ENCODE data around the gene KLF12.

GRCh38 chr13:74131227-74131626 is 3.0 kb downstream of the KLF12 start:
- TF ChIP-seq, protein P1, sequence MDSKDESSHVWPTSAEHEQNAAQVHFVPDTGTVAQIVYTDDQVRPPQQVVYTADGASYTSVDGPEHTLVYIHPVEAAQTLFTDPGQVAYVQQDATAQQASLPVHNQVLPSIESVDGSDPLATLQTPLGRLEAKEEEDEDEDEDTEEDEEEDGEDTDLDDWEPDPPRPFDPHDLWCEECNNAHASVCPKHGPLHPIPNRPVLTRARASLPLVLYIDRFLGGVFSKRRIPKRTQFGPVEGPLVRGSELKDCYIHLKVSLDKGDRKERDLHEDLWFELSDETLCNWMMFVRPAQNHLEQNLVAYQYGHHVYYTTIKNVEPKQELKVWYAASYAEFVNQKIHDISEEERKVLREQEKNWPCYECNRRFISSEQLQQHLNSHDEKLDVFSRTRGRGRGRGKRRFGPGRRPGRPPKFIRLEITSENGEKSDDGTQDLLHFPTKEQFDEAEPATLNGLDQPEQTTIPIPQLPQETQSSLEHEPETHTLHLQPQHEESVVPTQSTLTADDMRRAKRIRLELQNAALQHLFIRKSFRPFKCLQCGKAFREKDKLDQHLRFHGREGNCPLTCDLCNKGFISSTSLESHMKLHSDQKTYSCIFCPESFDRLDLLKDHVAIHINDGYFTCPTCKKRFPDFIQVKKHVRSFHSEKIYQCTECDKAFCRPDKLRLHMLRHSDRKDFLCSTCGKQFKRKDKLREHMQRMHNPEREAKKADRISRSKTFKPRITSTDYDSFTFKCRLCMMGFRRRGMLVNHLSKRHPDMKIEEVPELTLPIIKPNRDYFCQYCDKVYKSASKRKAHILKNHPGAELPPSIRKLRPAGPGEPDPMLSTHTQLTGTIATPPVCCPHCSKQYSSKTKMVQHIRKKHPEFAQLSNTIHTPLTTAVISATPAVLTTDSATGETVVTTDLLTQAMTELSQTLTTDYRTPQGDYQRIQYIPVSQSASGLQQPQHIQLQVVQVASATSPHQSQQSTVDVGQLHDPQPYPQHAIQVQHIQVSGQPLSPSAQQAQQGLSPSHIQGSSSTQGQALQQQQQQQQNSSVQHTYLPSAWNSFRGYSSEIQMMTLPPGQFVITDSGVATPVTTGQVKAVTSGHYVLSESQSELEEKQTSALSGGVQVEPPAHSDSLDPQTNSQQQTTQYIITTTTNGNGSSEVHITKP (IDR thresholded peaks at IDR 0.05; ENCODE audit: partially characterized antibody): no peak
- TF ChIP-seq, protein P2, sequence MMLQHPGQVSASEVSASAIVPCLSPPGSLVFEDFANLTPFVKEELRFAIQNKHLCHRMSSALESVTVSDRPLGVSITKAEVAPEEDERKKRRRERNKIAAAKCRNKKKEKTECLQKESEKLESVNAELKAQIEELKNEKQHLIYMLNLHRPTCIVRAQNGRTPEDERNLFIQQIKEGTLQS (IDR thresholded peaks at IDR 0.05): no peak
- TF ChIP-seq, protein P2 (CRISPR knock-in tag; conservative IDR thresholded peaks at IDR 0.05): no peak
